BLaER1 treated with 17β-estradiol and CSF1 and Interleukin-3, amounts not matched to agents 10 nM and 100 nM (cell line): ENCODE measurements around the gene NXPE2.
"Not testable (repeated sequence)": the region's sequence is repeated elsewhere in the genome, so short reads cannot be mapped to it uniquely, and the experiment has no call there.

ENCODE experiments used
- H3K27ac ChIP-seq, 11 experiments: shearing (Covaris generic); formaldehyde crosslinking; 2 replicates each; pipeline ENCODE4 v1.8.1; 2022
- H3K27me3 ChIP-seq, 11 experiments: shearing (Covaris generic); formaldehyde crosslinking; 2 replicates each; pipeline ENCODE4 v1.8.1; 2022
- H3K36me3 ChIP-seq, 11 experiments: shearing (Covaris generic); formaldehyde crosslinking; 2 replicates each; pipeline ENCODE4 v1.8.1; 2022
- H3K4me1 ChIP-seq, 10 experiments: shearing (Covaris generic); formaldehyde crosslinking; 2 replicates each; pipeline ENCODE4 v1.8.1; 2022
- H3K4me2 ChIP-seq, 11 experiments: shearing (Covaris generic); formaldehyde crosslinking; 2 replicates each; pipeline ENCODE4 v1.8.1; 2022
- H3K4me3 ChIP-seq, 10 experiments: shearing (Covaris generic); formaldehyde crosslinking; 2 replicates each; pipeline ENCODE4 v1.8.1; 2022
- H3K9ac ChIP-seq, 11 experiments: shearing (Covaris generic); formaldehyde crosslinking; 2 replicates each; pipeline ENCODE4 v1.8.1; 2022
- H3K9me3 ChIP-seq, 11 experiments: shearing (Covaris generic); formaldehyde crosslinking; replicated peaks in 1 of 11; 2 replicates each; pipeline ENCODE4 v1.8.1; 2022
- H4K20me1 ChIP-seq, 11 experiments: shearing (Covaris generic); formaldehyde crosslinking; 2 replicates each; pipeline ENCODE4 v1.8.1; 2022
- Cebpa-rat ChIP-seq, 11 experiments: shearing (Covaris generic); IDR thresholded peaks; 2 replicates each; pipeline ENCODE4 v1.8.1; 2022

Gene NXPE2

DNA sequence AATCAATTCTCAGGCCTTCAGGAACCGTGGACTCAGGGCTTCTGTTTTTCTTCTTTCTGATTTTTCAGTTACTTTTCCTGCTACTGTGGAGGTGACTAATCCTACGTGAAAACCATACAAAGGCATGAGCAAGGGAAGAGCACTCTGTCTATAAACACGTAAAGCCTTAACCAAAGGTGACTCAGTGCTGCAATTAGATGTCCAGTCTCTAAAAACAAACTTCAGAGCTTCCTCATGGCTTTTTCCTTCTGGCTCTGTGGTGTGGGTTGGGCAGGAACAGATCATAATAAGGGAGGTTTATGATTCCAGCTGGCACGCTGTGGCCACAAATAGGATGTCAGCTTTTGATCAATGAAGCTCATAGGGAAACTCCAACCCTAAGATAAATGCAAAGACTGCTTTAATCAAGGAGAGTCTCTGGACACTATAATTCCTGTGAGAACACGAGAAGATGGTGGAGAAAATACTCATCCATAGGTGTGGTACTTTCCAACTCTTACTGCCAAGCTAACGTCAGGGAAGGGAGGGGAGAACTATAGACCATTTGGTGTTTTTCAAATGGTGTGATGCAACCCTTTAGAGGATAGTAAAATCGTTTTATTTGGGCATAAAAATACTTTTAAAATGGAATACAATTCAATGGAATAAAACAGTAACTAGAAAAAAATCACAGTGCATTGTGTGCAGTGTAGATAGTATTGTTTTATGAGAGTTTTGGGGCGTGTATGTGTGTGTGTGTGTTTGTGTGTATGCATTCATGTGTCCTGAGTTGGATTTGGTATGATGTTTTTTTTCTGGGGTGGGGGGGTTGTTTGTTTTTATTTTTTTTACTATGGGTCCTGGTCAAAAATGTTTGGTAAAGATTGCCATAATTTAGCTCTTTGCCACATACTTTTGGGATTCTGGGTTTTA, at the start of gene NXPE2:
Gene NXPE2, plus strand, starts transcription at position 403 of the 912 bp plus-strand sequence. Its CDS starts 49 bp downstream, at position 452.
- Histone ChIP-seq H3K27me3 (no peaks in the 10 kb centered on the region), H3K9ac (no peak within 1 kb of the TSS), H4K20me1 (no peaks in the 10 kb centered on the region), H3K9me3 (peaks cover 11 to 25% (median 17%) of the 10 kb centered on the region in 11 experiments), H3K4me1 (no peaks in the 10 kb centered on the region), H3K4me2 (no peak within 1 kb of the TSS; a peak in 1 of 22 replicates), H3K4me3 (no peak within 1 kb of the TSS), H3K27ac (no peak within 1 kb of the TSS), H3K36me3 (no peaks in the 10 kb centered on the region)
- TF ChIP-seq Cebpa-rat (IDR thresholded peaks at IDR 0.05), result no peak

DNA sequence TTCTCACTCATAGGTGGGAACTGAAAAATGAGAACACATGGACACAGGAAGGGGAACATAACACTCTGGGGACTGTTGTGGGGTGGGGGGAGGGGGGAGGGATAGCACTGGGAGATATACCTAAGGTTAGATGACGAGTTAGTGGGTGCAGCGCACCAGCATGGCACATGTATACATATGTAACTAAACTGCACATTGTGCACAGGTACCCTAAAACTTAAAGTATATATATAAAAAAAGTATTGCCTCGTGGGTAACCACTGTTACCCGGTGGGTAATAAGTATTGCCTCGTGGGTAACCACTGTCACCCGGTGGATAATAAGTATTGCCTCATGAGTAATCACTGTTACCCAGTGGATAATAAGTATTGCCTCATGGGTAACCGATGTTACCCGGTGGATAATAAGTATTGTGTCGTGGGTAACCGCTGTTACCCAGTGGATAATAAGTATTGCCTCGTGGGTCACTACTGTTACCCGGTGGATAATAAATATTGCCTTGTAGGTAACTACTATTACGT, 46.8 kb upstream of the NXPE2 start:
- H3K9ac ChIP-seq, H3K4me2 ChIP-seq, H4K20me1 ChIP-seq, H3K36me3 ChIP-seq, H3K27me3 ChIP-seq, H3K4me3 ChIP-seq, H3K9me3 ChIP-seq, H3K27ac ChIP-seq, H3K4me1 ChIP-seq: not testable (repeated sequence)

DNA sequence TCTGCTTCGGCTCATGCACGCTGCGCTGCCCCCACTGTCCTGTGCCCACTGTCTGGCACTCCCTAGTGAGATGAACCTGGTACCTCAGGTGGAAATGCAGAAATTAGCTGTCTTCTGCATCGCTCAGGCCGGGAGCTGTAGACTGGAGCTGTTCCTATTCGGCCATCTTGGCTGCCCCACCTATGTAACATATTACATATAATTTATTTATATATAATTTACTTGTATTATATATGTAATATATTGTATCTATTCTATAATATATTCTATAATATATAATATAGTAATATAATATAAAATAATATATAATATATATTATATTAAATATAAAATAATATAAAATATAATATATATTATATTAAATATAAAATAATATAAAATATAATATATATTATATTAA, 38.9 kb upstream of the NXPE2 start:
- H3K4me3 ChIP-seq, H3K27me3 ChIP-seq, H3K4me1 ChIP-seq, H3K9me3 ChIP-seq, H3K27ac ChIP-seq, H4K20me1 ChIP-seq, H3K36me3 ChIP-seq, H3K4me2 ChIP-seq, H3K9ac ChIP-seq: not testable (repeated sequence)

DNA sequence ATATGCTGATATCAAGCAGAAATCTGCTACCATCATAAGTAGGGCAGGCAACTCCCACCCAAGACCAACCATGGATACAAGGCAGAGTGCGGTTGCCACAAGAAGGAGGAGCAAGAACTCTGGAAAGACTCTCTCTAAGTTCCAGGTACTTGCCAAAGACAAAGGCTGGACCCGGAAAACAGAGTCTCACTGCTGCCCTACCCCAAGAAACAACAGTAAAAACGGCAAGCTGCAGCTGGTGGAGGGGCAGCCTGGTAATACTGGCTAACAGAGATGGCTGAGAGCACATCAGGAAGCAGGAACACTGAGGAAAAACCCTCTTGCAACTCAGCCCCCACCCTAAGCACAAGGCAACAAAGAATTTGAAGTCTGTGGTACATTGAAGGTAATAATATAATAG, 27.7 kb upstream of the NXPE2 start:
- Histone ChIP-seq H3K4me1 (no peaks in the 10 kb centered on the region), H3K4me2 (no peak overlapping the region), H3K9me3 (peaks cover 0 to 9% (median 6%) of the 10 kb centered on the region in 11 experiments; a peak in 11 of 22 replicates), H3K9ac (no peak overlapping the region), H3K27ac (no peak overlapping the region), H4K20me1 (no peaks in the 10 kb centered on the region), H3K36me3 (no peaks in the 10 kb centered on the region), H3K27me3 (no peaks in the 10 kb centered on the region), H3K4me3 (no peak overlapping the region)
- no peak for TF ChIP-seq Cebpa-rat (IDR thresholded peaks at IDR 0.05)

DNA sequence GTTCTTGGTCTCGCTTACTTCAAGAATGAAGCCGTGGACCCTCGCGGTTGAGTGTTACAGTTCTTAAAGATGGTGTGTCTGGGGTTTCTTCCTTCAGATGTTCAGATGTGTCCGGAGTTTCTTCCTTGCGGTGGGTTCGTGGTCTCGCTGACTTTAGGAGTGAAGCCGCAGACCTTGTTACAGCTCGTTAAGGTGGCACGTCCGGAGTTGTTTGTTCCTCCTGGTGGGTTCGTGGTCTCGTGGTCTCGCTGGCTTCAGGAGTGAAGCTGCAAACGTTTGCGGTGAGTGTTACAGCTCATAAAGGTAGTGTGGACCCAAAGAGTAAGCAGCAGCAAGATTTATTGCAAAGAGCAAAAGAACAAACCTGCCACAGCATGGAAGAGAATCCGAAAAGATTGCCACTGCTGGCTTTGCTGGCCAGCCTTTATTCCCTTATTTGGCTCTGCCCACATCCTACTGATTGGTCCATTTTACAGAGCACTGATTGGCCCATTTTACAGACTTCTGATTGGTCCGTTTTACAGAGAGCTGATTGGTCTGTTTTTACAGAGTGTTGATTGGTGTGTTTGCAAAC, 27.1 kb upstream of the NXPE2 start:
- Histone ChIP-seq H3K9me3 (peaks cover 0 to 9% (median 6%) of the 10 kb centered on the region in 11 experiments; a peak in 11 of 22 replicates), H3K9ac (no peak overlapping the region), H3K36me3 (no peaks in the 10 kb centered on the region)

DNA sequence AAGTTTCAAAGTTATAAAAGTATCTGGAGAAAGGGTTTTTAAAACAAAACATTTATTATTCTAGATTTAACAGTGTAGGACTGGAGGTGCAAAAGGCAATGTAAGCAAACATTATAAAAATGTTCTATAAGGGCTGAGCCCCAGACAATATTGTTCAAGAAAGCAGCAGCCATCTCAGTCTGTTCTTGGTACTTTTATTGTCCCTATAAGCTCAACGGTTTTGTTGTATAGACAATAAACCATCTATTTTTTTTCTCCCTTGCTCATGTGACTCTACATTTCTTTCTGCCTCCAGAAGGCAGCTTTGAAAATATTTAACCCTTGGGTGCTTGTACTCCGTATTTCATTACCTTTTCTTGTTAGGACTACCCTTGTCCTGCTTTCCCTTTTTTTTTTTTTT, 25.2 kb upstream of the NXPE2 start:
- Histone ChIP-seq H3K27me3 (no peaks in the 10 kb centered on the region), H4K20me1 (no peaks in the 10 kb centered on the region), H3K4me3 (no peak overlapping the region), H3K4me2 (no peak overlapping the region), H3K9ac (no peak overlapping the region), H3K9me3 (peaks cover 0 to 9% (median 6%) of the 10 kb centered on the region in 11 experiments; a peak in 11 of 22 replicates), H3K4me1 (no peaks in the 10 kb centered on the region), H3K36me3 (no peaks in the 10 kb centered on the region), H3K27ac (no peak overlapping the region)
- TF ChIP-seq Cebpa-rat (IDR thresholded peaks at IDR 0.05), result no peak

More for the DNA sequence above, 27.1 kb upstream of the NXPE2 start:
- Histone ChIP-seq H3K4me3 (no peak overlapping the region), H3K4me2 (no peak overlapping the region), H3K27me3 (no peaks in the 10 kb centered on the region), H4K20me1 (no peaks in the 10 kb centered on the region), H3K4me1 (no peaks in the 10 kb centered on the region), H3K27ac (no peak overlapping the region)
- no peak for TF ChIP-seq Cebpa-rat (IDR thresholded peaks at IDR 0.05)

DNA sequence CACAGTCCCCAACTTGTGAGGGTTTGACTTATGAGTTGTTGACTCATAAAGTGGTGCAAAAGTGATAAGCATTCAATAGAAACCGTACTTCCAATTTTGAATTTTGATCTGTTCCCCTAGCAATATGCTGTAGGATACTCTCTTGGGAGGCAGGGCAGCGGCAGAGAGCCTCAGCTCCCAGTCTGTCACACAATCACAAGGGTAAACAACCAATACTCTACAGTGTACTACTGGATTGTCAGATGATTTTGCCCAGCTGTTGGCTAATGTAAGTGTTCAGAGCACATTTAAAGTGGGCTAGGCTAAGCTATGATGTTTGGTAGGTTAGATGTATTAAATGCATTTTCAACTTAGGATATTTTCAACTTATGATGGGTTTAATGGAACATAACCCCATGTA, 13.7 kb upstream of the NXPE2 start:
- H3K9ac ChIP-seq, result no peak overlapping the region
- no peak overlapping the region for H3K4me2 ChIP-seq
- H3K4me3 ChIP-seq, result no peak overlapping the region
- no peaks in the 10 kb centered on the region for H3K27me3 ChIP-seq
- no peak for TF ChIP-seq Cebpa-rat (IDR thresholded peaks at IDR 0.05)
- H3K27ac ChIP-seq, result no peak overlapping the region
- peaks cover 0 to 8% (median 0%) of the 10 kb centered on the region in 11 experiments; a peak in 1 of 22 replicates for H3K9me3 ChIP-seq
- no peaks in the 10 kb centered on the region for H4K20me1 ChIP-seq
- H3K4me1 ChIP-seq, result no peaks in the 10 kb centered on the region
- H3K36me3 ChIP-seq, result no peaks in the 10 kb centered on the region

DNA sequence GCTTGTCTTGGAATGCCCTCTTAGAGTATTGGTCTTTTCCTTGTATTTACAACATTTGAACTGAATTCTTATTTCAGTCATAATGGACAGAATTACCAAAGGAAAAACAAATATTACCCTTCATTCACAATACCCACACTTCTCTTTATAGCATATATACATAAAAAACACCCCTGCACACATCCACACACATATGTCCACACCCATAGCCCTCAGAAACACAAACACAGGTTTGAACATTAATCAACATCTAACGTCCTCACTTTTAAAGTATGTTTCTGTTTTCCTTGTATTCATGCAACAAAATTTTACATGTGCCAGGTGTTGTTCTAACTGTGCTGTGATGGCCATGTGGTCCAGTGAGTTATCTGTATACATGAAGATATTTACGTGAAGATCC, 11.6 kb upstream of the NXPE2 start:
- no peak for TF ChIP-seq Cebpa-rat (IDR thresholded peaks at IDR 0.05)
- Histone ChIP-seq H3K36me3 (no peaks in the 10 kb centered on the region), H3K27me3 (no peaks in the 10 kb centered on the region), H3K4me3 (no peak overlapping the region), H3K4me1 (no peaks in the 10 kb centered on the region), H3K4me2 (no peak overlapping the region), H3K27ac (no peak overlapping the region), H3K9me3 (peaks cover 8 to 25% (median 16%) of the 10 kb centered on the region in 11 experiments; a peak in 17 of 22 replicates), H3K9ac (no peak overlapping the region), H4K20me1 (no peaks in the 10 kb centered on the region)

DNA sequence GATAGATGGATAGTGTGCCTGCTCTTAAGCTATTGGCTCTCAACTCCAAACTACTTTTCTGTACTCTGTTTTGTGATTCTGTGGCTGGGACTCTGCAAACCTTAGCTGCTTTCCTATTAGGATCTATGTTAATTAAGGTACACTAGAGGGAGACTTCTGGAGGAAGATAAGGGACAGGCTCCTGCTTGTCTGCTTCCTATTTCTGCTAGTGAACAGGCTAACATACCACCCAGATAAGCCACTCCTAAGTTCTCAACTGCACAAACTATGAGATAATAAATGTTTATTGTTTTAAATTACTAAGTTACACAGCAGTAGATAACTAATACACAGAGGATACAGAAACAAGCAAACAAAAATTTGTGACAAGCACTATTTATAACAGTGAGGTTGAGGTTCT, 10.2 kb upstream of the NXPE2 start:
- no peaks in the 10 kb centered on the region for H3K27me3 ChIP-seq
- H3K4me3 ChIP-seq, result no peak overlapping the region
- no peaks in the 10 kb centered on the region for H3K4me1 ChIP-seq
- H3K9ac ChIP-seq, result no peak overlapping the region
- no peak for TF ChIP-seq Cebpa-rat (IDR thresholded peaks at IDR 0.05)
- H3K36me3 ChIP-seq, result no peaks in the 10 kb centered on the region
- H3K4me2 ChIP-seq, result no peak overlapping the region
- peaks cover 8 to 22% (median 18%) of the 10 kb centered on the region in 11 experiments; a peak in 17 of 22 replicates for H3K9me3 ChIP-seq
- H4K20me1 ChIP-seq, result no peaks in the 10 kb centered on the region
- no peak overlapping the region for H3K27ac ChIP-seq
